Adrenal gland (tissue), 12 donors: ENCODE measurements around the gene TRAPPC11. TPM values are rescaled to one million over a fixed set of nuclear protein-coding genes. Genes with fewer than 3 reads are reported as not detected.

Source experiments
- DNase-seq, 7 donors: peaks; one replicate each; pipeline ENCODE4 v3.0.0-alpha.2; 2019 to 2020
- H3K27ac ChIP-seq, 5 donors: fragments of 200-600 bp; sonication (generic) in 4 of 5; 1 replicate in 3 of 5; 2 replicates in 2 of 5; pipeline versions ENCODE4 v1.5.1 to v1.8.0; 2016 to 2020; ENCODE audit warnings: mild to moderate bottlenecking in 1 of 5
- H3K27me3 ChIP-seq: fragments of 200-600 bp; 2 replicates; pipeline ENCODE4 v1.8.0; 2021
- H3K36me3 ChIP-seq, 2 donors: fragments of 200-600 bp; replicated peaks in 1 of 2; 1 replicate in 1 of 2; 2 replicates in 1 of 2; pipeline versions ENCODE4 v1.5.1 to v1.8.0; 2018 to 2022
- H3K4me1 ChIP-seq, 2 donors: fragments of 200-600 bp; replicated peaks in 1 of 2; 1 replicate in 1 of 2; 2 replicates in 1 of 2; pipeline versions ENCODE4 v1.5.1 to v1.8.0; 2018 to 2021
- H3K4me3 ChIP-seq, 4 donors: fragments of 200-600 bp; sonication (generic) in 3 of 4; one replicate each; pipeline ENCODE4 v1.5.1; 2016 to 2018
- H3K9me3 ChIP-seq, 3 donors: fragments of 200-600 bp; sonication (generic) in 1 of 3; replicated peaks in 1 of 3; 1 replicate in 2 of 3; 2 replicates in 1 of 3; pipeline versions ENCODE4 v1.5.1 to v1.8.0; 2016 to 2021
- CTCF ChIP-seq, 6 experiments: fragments of 450-650 bp in 4 of 6; fragments of 200-600 bp in 2 of 6; sonication (generic) in 1 of 6; IDR thresholded peaks; 1 replicate in 5 of 6; 2 replicates in 1 of 6; pipeline versions ENCODE4 v1.5.1 to v1.8.0; 2016 to 2021; ENCODE audit warnings: antibody characterized with exemption in 6 of 6, mild to moderate bottlenecking in 2 of 6, moderate library complexity in 1 of 6
- POLR2A ChIP-seq, 2 donors: fragments of 450-650 bp; IDR thresholded peaks; one replicate each; pipeline ENCODE4 v1.6.1; 2017; ENCODE audit warnings: antibody characterized with exemption in 2 of 2, mild to moderate bottlenecking in 2 of 2, moderate library complexity in 1 of 2
- WGBS, 4 donors: extraction: QIAGEN DNeasy Blood & Tissue Kit in 2 of 4; methylation state at CpG; one replicate each; pipeline versions ENCODE4 v1.1.5 to v1.1.7; 2013 to 2017; 5-methylcytosine and 5-hydroxymethylcytosine counted together
- intact Hi-C, 2 donors: fragments of 100-400 bp; cut with DNase I; formaldehyde crosslinking; loops; one replicate each; pipeline versions ENCODE4 v1.14.1 to v1.15.0; 2022 to 2023
- polyA plus RNA-seq, 3 donors: library from polyadenylated mRNA; stranded (reverse); fragments of 200-250 nt in 2 of 3; fragments of 350-450 nt in 1 of 3; fragmentation: Illumina TruSeq in 1 of 3; extraction: RNeasy Lipid Tissue Mini Kit (QIAGEN cat#74804) in 1 of 3; gene quantifications; one replicate each; pipeline ENCODE4 v1.2.3, GENCODE V29; 2013 to 2014
- small RNA-seq, 2 donors: library from RNA; depleted of rRNA; stranded (forward); fragments of <200 nt; gene quantifications; one replicate each; pipeline ENCODE3, GENCODE V24; 2016
- total RNA-seq, 9 donors: library from RNA; depleted of rRNA in 4 of 9; stranded (reverse); fragments of >200 nt in 4 of 9; fragments of 120-200 nt in 1 of 9; fragmentation: NEBNext Ultra II Directional in 1 of 9; extraction: Animal tissue kit (Norgen Biotek cat#: 25700) in 1 of 9; gene quantifications; one replicate each; pipeline versions ENCODE4 v1.1.0 to v1.2.4, GENCODE V29; 2013 to 2023
- donor health status: healthy with polysubstance abuse.
- donor health status: Bipolar disorder and iron deficiency.
- donor health status: DM: yes; HTN: yes; CAD: no.
- donor health status: DM: no; HTN: no; CAD: no.
- donor health status: DM: no; HTN: no; CAD: no.
- donor health status: DM: yes; HTN: yes; CAD: no.

Gene TRAPPC11
- total and polyA plus RNA-seq, 12 donors, result 20.5 to 116 (median 44.6) TPM

- peaks cover 4% of the 10 kb centered on the region for H3K27me3 ChIP-seq
- no peaks in the 10 kb centered on the region for H3K9me3 ChIP-seq
- no peak overlapping the region for H3K27ac ChIP-seq
- intact Hi-C loops, result no loop called here
- H3K36me3 ChIP-seq, result no peaks in the 10 kb centered on the region
- 94 to 96% (median 95%) methylated on average over 10 of the region's 10 CpGs for WGBS, 4 donors
- no peak for TF ChIP-seq CTCF (IDR thresholded peaks at IDR 0.05)
- TF ChIP-seq POLR2A (IDR thresholded peaks at IDR 0.05), result no peak
- no peak overlapping the region for H3K4me3 ChIP-seq
- H3K4me1 ChIP-seq, result no peaks in the 10 kb centered on the region
- DNase-seq, result no peak
These were observed 98.0 kb downstream of the TRAPPC11 start for GRCh38 chr4:183757060-183757459.

- H3K27ac ChIP-seq, result no peak overlapping the region
- TF ChIP-seq POLR2A (IDR thresholded peaks at IDR 0.05) (no peak), CTCF (IDR thresholded peaks at IDR 0.05) (peak in 3 of 6 experiments; percentile 20 to 34 (median 32))
- no peak overlapping the region for H3K4me3 ChIP-seq
- WGBS, 4 donors, result 32 to 40% (median 33%) methylated on average over 29 of the region's 29 CpGs
- H3K27me3 ChIP-seq, result peaks cover 4% of the 10 kb centered on the region
- no peaks in the 10 kb centered on the region for H3K4me1 ChIP-seq
- no peaks in the 10 kb centered on the region for H3K9me3 ChIP-seq
- no peaks in the 10 kb centered on the region for H3K36me3 ChIP-seq
- intact Hi-C loops, result no loop called here
- peak in 6 of 7 donors; percentile 39 to 71 (median 49) for DNase-seq
These were observed 99.1 kb downstream of the TRAPPC11 start for GRCh38 chr4:183758061-183758757.

GRCh38 chr4:183758758-183759447 is 99.8 kb downstream of the TRAPPC11 start:
- DNase-seq, result no peak
- H3K9me3 ChIP-seq, result no peaks in the 10 kb centered on the region
- H3K4me1 ChIP-seq, result no peaks in the 10 kb centered on the region
- no peak overlapping the region for H3K4me3 ChIP-seq
- H3K27ac ChIP-seq, result no peak overlapping the region
- H3K27me3 ChIP-seq, result no peaks in the 10 kb centered on the region
- no peak for TF ChIP-seq CTCF (IDR thresholded peaks at IDR 0.05)
- no peak for TF ChIP-seq POLR2A (IDR thresholded peaks at IDR 0.05)
- 77 to 89% (median 84%) methylated on average over 21 of the region's 21 CpGs for WGBS, 4 donors
- intact Hi-C loops, result no loop called here
- no peaks in the 10 kb centered on the region for H3K36me3 ChIP-seq

- WGBS, 4 donors, result 67 to 93% (median 71%) methylated on average over 1 of the region's 1 CpG
- no peak for TF ChIP-seq POLR2A (IDR thresholded peaks at IDR 0.05)
- DNase-seq, result no peak
These were observed 101.2 kb downstream of the TRAPPC11 start for GRCh38 chr4:183760326-183760725.

More at GRCh38 chr4:183760326-183760725, 101.2 kb downstream of the TRAPPC11 start:
- Histone ChIP-seq H3K36me3 (no peaks in the 10 kb centered on the region), H3K27me3 (no peaks in the 10 kb centered on the region), H3K27ac (no peak overlapping the region), H3K4me3 (no peak overlapping the region), H3K4me1 (no peaks in the 10 kb centered on the region), H3K9me3 (no peaks in the 10 kb centered on the region)
- intact Hi-C loops, result no loop called here

Small RNA genes lying within 50 kb of the gene (small RNA-seq; reads per million reads assigned to genes)
- 0 reads per million in 2 donors for gene RNU6-1053P
- gene RNU6-335P, result 0 reads per million in 2 donors
- gene RNU6-479P, result 0 reads per million in 2 donors

Other genes with a start within 250 kb of the TRAPPC11 start
- gene CDKN2AIP, start 214.7 kb upstream of the TRAPPC11 start, total RNA-seq, result 10 to 100 TPM; 11.5 to 24.4 (median 16.2) TPM
- 10 to 100 TPM in 2 of 3 donors, 1 to 10 TPM in 1; 8.6 to 14.4 (median 10.5) TPM for gene CDKN2AIP, start 214.7 kb upstream of the TRAPPC11 start, polyA plus RNA-seq
- gene ING2, start 154.2 kb upstream of the TRAPPC11 start, total RNA-seq, result 10 to 100 TPM; 26.2 to 73.0 (median 44.2) TPM
- gene ING2, start 154.2 kb upstream of the TRAPPC11 start, polyA plus RNA-seq, result 100 to 1,000 TPM in 1 of 3 donors, 10 to 100 TPM in 2; 18.9 to 119 (median 27.5) TPM
- gene RWDD4, start 108 bp upstream of the TRAPPC11 start, total RNA-seq, result 100 to 1,000 TPM in 2 of 9 donors, 10 to 100 TPM in 7; 39.4 to 157 (median 59.9) TPM
- gene RWDD4, start 108 bp upstream of the TRAPPC11 start, polyA plus RNA-seq, result 10 to 100 TPM; 27.0 to 57.6 (median 27.1) TPM
- 10 to 100 TPM in 2 of 9 donors, 1 to 10 TPM in 7; 3.3 to 12.9 (median 5.6) TPM for gene STOX2, start 246.0 kb downstream of the TRAPPC11 start, total RNA-seq
- 1 to 10 TPM; 1.1 to 6.6 (median 2.6) TPM for gene STOX2, start 246.0 kb downstream of the TRAPPC11 start, polyA plus RNA-seq